ENCODE results near the gene TPST1. TPM values are rescaled to one million over a fixed set of nuclear protein-coding genes. Genes with fewer than 3 reads are reported as not detected.

TPST1 gene
- total RNA-seq, 4 donors from 2014 or later, result 9.6 to 22.4 (median 14.4) TPM

DNA sequence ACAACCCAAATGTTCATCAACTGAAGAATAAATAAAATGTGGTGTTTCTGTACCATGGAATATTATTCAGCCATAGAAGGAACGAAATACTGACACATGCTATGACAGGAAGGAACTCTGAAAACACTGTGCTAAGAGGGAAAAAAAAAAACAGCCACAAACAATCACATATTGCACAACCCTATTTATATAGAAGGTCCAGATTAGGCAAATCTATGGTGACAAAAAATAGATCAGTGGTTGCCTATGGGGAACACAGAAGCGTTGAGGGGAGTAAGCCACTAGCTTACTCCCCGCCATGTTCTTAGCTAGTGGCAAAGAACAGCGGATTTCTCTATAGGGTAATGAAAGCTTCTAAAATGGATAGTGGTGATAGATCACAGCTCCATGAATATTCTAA, 198.4 kb downstream of the TPST1 start:
- Histone ChIP-seq H3K27me3 (no peaks in the 10 kb centered on the region), H3K4me3 (no peak overlapping the region), H3K9me3 (peaks cover 0 to 8% (median 0%) of the 10 kb centered on the region in 4 donors), H3K36me3 (peaks cover 4 to 59% (median 25%) of the 10 kb centered on the region in 4 donors), H3K27ac (replicated peaks in 1 of 4) (no peak overlapping the region), H3K4me1 (no peaks in the 10 kb centered on the region)
- intact Hi-C loops (cut with DNase I), result no loop called here
- TF ChIP-seq POLR2AphosphoS5 (IDR thresholded peaks at IDR 0.05), result no peak
- TF ChIP-seq POLR2A (IDR thresholded peaks at IDR 0.05; ENCODE audit: low read depth), result no peak
- TF ChIP-seq, protein P1, sequence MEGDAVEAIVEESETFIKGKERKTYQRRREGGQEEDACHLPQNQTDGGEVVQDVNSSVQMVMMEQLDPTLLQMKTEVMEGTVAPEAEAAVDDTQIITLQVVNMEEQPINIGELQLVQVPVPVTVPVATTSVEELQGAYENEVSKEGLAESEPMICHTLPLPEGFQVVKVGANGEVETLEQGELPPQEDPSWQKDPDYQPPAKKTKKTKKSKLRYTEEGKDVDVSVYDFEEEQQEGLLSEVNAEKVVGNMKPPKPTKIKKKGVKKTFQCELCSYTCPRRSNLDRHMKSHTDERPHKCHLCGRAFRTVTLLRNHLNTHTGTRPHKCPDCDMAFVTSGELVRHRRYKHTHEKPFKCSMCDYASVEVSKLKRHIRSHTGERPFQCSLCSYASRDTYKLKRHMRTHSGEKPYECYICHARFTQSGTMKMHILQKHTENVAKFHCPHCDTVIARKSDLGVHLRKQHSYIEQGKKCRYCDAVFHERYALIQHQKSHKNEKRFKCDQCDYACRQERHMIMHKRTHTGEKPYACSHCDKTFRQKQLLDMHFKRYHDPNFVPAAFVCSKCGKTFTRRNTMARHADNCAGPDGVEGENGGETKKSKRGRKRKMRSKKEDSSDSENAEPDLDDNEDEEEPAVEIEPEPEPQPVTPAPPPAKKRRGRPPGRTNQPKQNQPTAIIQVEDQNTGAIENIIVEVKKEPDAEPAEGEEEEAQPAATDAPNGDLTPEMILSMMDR (IDR thresholded peaks at IDR 0.05), result no peak
- TF ChIP-seq EP300 (IDR thresholded peaks at IDR 0.05), result no peak
- WGBS, result 89% methylated on average over 4 of the region's 4 CpGs
- DNase-seq (ENCODE audit: extremely low spot score), result no peak

DNA sequence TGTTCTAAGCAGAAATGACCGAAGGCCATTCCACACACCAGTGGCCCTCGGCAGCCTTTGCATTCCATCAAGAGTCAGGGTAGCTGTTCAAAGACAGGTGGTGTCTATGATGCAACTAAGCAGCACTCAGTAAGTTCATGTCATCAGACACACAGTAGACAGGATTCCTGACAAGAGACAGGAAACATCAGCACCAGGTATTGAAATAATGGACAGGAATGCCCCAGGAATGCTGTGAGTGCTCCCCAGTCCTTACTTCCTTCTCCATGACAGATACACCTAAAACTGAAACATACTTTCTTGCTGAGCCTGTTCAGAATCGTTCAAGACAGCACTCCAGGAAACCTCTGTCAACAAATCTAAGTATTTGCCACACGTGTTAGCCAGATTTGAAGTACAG, 204.4 kb downstream of the TPST1 start:
- no peaks in the 10 kb centered on the region for H3K27me3 ChIP-seq
- intact Hi-C loops (cut with DNase I), result no loop called here
- H3K27ac ChIP-seq (replicated peaks in 1 of 4), result no peak overlapping the region
- peaks cover 12 to 15% (median 13%) of the 10 kb centered on the region in 4 donors for H3K4me1 ChIP-seq
- H3K9me3 ChIP-seq, result no peaks in the 10 kb centered on the region
- no peak for DNase-seq (ENCODE audit: extremely low spot score)
- TF ChIP-seq EP300 (IDR thresholded peaks at IDR 0.05) (no peak), POLR2AphosphoS5 (IDR thresholded peaks at IDR 0.05) (no peak), POLR2A (IDR thresholded peaks at IDR 0.05; ENCODE audit: low read depth) (no peak)
- TF ChIP-seq, protein P1 (IDR thresholded peaks at IDR 0.05), result no peak
- peaks cover 5 to 47% (median 18%) of the 10 kb centered on the region in 4 donors for H3K36me3 ChIP-seq
- 64% methylated on average over 4 of the region's 4 CpGs for WGBS
- no peak overlapping the region for H3K4me3 ChIP-seq

Small RNAs within 50 kb of the gene (small RNA-seq; reads per million reads assigned to genes)
- gene RNU6-313P, result 0 reads per million in 3 donors

Other genes starting within 250 kb of the TPST1 start
- gene GUSB, start 223.1 kb upstream of the TPST1 start, total RNA-seq, result 10 to 100 TPM; 16.2 to 19.0 (median 17.3) TPM
- gene ASL, start 129.5 kb upstream of the TPST1 start, total RNA-seq, result 10 to 100 TPM; 10.4 to 24.2 (median 18.8) TPM
- 10 to 100 TPM; 45.9 to 61.9 (median 54.2) TPM for gene CRCP, start 90.5 kb upstream of the TPST1 start, total RNA-seq